Measurements from ENCODE around the gene SCG3. TPM values are rescaled to one million over a fixed set of nuclear protein-coding genes. Genes with fewer than 3 reads are reported as not detected.

Gene SCG3
- total and polyA plus RNA-seq, 2 of the 4 experiments (the other 2 are of a cell fraction) = 0.02 TPM; not detected in 1

GRCh38 chr15:51678096-51678495 is 3.2 kb upstream of the SCG3 start:
- Histone ChIP-seq H3K36me3 (ENCODE audit: control insufficient read depth, insufficient read depth, low read length) (no peaks in the 10 kb centered on the region), H3K79me1 (ENCODE audit: low read depth in 1 of 2, low read length in 2 of 2) (no peaks in the 10 kb centered on the region), H3K18ac (ENCODE audit: low read depth, low read length) (no peak overlapping the region), H2BK120ac (ENCODE audit: low read depth, low read length) (no peak overlapping the region), H2AK5ac (ENCODE audit: low read depth, low read length) (no peak overlapping the region), H2AK9ac (replicated peaks; ENCODE audit: low read depth, low read length, poor library complexity) (no peak overlapping the region), H2AFZ (replicated peaks; ENCODE audit: low read length, poor library complexity) (no peak overlapping the region), H3K14ac (replicated peaks; ENCODE audit: low read depth, low read length) (no peak overlapping the region), H2BK20ac (ENCODE audit: low read depth, low read length) (no peak overlapping the region), H2BK5ac (ENCODE audit: low read depth, low read length, poor library complexity, severe bottlenecking) (no peak overlapping the region), H3K4me2 (ENCODE audit: low read depth, low read length) (no peak overlapping the region), H4K8ac (ENCODE audit: low read depth in 2 of 2, low read length in 2 of 2) (no peak overlapping the region), H3K9me1 (ENCODE audit: insufficient read depth, low read length) (no peaks in the 10 kb centered on the region), H3K4me1 (ENCODE audit: control insufficient read depth, insufficient read depth, low read length) (no peaks in the 10 kb centered on the region), H3K23ac (ENCODE audit: low read depth, low read length) (no peak overlapping the region), H4K20me1 (ENCODE audit: insufficient read depth, low read length) (no peaks in the 10 kb centered on the region), H3K56ac (ENCODE audit: extremely low read depth, insufficient read depth, low read length) (no peak overlapping the region), H3K27me3 (ENCODE audit: control insufficient read depth, insufficient read depth, low read length) (peaks cover 16% of the 10 kb centered on the region), H3K4me3 (ENCODE audit: insufficient read depth, low read depth, low read length) (no peak overlapping the region), H4K5ac (ENCODE audit: low read depth, low read length) (no peak overlapping the region), H3K4ac (ENCODE audit: low read depth, low read length) (no peak overlapping the region), H2BK15ac (ENCODE audit: low read depth, low read length) (no peak overlapping the region), H3K9me3 (ENCODE audit: control insufficient read depth, insufficient read depth, low read length) (no peaks in the 10 kb centered on the region), H3K27ac (ENCODE audit: insufficient read depth, low read length) (no peak overlapping the region), H3K9ac (ENCODE audit: low read depth, low read length) (no peak overlapping the region), H4K91ac (ENCODE audit: insufficient read depth, low read depth, low read length) (no peak overlapping the region)
- POLR2A ChIA-PET (ENCODE audit: unreplicated experiment) = no interaction called here
- CTCF ChIA-PET = no interaction called here
- BruUV-seq (replicated peaks) = no TSS peak
- no CpG with 5 or more reads among the region's 2 CpGs for WGBS, 2 experiments (ENCODE audit: extremely low coverage in 2 of 2, insufficient read length in 1 of 2)
- intact Hi-C loops (cut with micrococcal nuclease) (no loop called here), dilution Hi-C loops (cut with HindIII; ENCODE audit: low sequenced_read_pairs, unreplicated experiment) (no loop called here), in situ Hi-C loops (cut with MboI; ENCODE audit: low sequenced_read_pairs) (no loop called here)
- DNase-seq = no peak
- TF ChIP-seq ELK1 (IDR thresholded peaks at IDR 0.05; ENCODE audit: borderline replicate concordance, low read depth, low read length) (no peak), MAZ (IDR thresholded peaks at IDR 0.05; ENCODE audit: borderline replicate concordance, low read depth, low read length) (no peak), BHLHE40 (IDR thresholded peaks at IDR 0.05; ENCODE audit: low read depth, low read length) (no peak)
- no peak for ATAC-seq (ENCODE audit: low read depth)
